Brain microvascular endothelial cell (primary cell): ENCODE measurements around the gene PTPRQ.

Source experiments
- DNase-seq: peaks from one replicate; pipeline ENCODE4 v3.0.0-alpha.2; 2020
- H3K27ac ChIP-seq: fragments of 250-450 bp; sonication (Bioruptor Pico); 2 replicates; pipeline ENCODE4 v1.5.1; 2020; ENCODE audit warnings: mild to moderate bottlenecking, moderate library complexity
- H3K27me3 ChIP-seq: fragments of 250-450 bp; sonication (Bioruptor Pico); replicated peaks from 2 replicates; pipeline ENCODE4 v1.5.1; 2020; ENCODE audit warnings: mild to moderate bottlenecking
- H3K36me3 ChIP-seq: fragments of 250-450 bp; sonication (Bioruptor Pico); replicated peaks from 2 replicates; pipeline ENCODE4 v1.5.1; 2020; ENCODE audit warnings: mild to moderate bottlenecking
- H3K4me3 ChIP-seq: 2 replicates; pipeline ENCODE4 v1.5.1; 2011; ENCODE audit warnings: low read depth, mild to moderate bottlenecking, control low read depth, low read length, moderate library complexity
- in situ Hi-C: cut with HindIII; loops from 2 replicates; pipeline ENCODE4 v1.10.0; 2017; ENCODE audit warnings: low sequenced_read_pairs, low pct_ligation_motif_present
- TF ChIP-seq, protein P1 (sequence below): IDR thresholded peaks from 2 replicates; pipeline ENCODE4 v1.5.1; 2011; ENCODE audit warnings: low read depth, mild to moderate bottlenecking, moderate library complexity, low read length, control low read depth, inconsistent platforms; ENCODE audit errors: missing control alignments

Gene PTPRQ

DNA sequence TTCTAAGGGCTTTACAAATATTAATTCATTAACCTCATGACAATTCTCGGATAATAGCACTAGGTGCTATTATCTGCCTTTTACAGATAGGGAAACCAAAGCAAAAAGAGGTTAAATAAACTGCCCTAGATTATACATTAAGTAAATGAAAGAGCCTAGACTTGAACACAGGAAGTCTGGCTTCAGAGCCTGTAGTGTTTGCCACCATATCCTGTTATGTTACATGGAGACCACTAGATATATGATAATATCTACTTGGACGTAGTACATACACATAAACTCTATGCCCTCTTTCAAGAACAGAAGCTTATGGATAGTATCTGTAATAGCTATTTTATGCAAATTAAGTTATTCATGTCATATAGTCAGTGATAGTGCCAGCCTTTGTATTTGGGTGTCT is 246.5 kb downstream of the PTPRQ start:
- in situ Hi-C loops: no loop called here
- Histone ChIP-seq H3K27me3 (no peaks in the 10 kb centered on the region), H3K27ac (no peak overlapping the region), H3K4me3 (no peak overlapping the region), H3K36me3 (no peaks in the 10 kb centered on the region)
- TF ChIP-seq, protein P1, sequence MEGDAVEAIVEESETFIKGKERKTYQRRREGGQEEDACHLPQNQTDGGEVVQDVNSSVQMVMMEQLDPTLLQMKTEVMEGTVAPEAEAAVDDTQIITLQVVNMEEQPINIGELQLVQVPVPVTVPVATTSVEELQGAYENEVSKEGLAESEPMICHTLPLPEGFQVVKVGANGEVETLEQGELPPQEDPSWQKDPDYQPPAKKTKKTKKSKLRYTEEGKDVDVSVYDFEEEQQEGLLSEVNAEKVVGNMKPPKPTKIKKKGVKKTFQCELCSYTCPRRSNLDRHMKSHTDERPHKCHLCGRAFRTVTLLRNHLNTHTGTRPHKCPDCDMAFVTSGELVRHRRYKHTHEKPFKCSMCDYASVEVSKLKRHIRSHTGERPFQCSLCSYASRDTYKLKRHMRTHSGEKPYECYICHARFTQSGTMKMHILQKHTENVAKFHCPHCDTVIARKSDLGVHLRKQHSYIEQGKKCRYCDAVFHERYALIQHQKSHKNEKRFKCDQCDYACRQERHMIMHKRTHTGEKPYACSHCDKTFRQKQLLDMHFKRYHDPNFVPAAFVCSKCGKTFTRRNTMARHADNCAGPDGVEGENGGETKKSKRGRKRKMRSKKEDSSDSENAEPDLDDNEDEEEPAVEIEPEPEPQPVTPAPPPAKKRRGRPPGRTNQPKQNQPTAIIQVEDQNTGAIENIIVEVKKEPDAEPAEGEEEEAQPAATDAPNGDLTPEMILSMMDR: no peak
- DNase-seq: no peak

DNA sequence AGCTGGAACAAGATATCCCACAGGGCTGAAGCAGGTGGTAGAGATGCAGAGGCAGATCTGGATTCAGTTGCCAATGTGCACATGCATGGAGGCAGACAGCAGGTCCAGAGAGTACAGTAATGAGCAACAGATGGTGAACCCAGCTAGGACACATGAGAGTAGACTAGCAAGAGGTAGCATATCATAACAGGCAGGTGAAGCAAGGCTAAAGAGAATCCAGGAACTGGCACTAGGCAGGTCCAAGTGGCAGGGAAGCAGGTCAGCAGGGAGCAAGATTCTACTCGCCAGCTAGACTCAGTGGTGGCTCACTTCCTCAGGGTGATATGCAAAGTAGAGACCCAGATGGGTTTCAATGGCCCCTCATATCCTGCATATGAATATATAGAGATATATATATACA is 248.1 kb downstream of the PTPRQ start:
- Histone ChIP-seq H3K27me3 (no peaks in the 10 kb centered on the region), H3K4me3 (no peak overlapping the region), H3K27ac (no peak overlapping the region), H3K36me3 (no peaks in the 10 kb centered on the region)
- in situ Hi-C loops: no loop called here
- TF ChIP-seq, protein P1: no peak
- DNase-seq: no peak

DNA sequence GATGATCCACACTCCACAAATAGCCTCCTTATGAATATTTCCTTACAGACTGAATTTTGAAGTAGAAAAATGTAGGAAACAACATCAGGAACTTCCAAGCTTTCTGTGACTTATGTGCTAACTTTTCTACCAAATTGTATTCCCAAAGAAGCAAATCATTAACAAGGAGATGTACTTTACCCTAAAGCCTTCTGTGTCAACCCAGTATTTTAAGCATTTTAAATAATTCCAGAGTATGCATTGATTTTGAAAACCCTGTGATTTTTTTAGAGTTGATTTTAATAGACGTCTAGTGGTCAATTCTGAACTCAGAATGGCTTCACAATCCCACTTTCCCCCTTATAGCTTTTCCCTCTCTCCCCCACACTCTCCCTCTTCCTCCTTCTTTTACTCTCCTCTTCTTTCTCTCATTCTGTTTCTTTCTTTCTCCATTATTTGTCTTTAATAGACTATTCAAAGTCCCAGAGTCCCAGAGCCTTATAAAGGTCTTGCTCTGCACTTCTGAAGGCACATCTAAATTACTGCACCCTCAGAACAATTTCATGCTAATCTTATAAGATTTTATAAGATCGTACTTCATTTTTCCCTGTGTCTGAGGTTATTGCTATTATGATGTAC is 253.3 kb downstream of the PTPRQ start:
- H3K27me3 ChIP-seq: no peaks in the 10 kb centered on the region
- H3K4me3 ChIP-seq: no peak overlapping the region
- in situ Hi-C loops: no loop called here
- TF ChIP-seq, protein P1: no peak
- H3K27ac ChIP-seq: no peak overlapping the region
- no peaks in the 10 kb centered on the region for H3K36me3 ChIP-seq
- no peak for DNase-seq

DNA sequence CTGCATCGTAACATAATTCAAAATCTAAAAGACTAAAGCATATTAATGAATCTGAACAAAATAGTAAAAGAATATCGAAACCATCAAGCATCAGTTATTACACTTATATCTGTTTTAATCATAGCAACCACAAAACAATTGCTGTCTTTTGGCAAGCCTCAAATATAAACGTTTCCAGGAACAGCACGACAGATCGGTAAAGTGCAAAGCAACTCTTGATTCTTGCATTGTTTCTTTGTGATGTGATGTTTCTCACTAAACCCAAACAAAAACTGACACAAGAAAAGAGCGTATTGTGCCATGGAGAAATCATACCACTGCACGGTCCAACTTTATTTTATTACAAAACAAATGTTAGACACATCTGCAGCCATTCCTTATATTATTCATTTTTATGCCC is 254.2 kb downstream of the PTPRQ start:
- TF ChIP-seq, protein P1: no peak
- Histone ChIP-seq H3K4me3 (no peak overlapping the region), H3K27ac (no peak overlapping the region), H3K36me3 (no peaks in the 10 kb centered on the region), H3K27me3 (no peaks in the 10 kb centered on the region)
- no peak for DNase-seq
- in situ Hi-C loops: no loop called here

DNA sequence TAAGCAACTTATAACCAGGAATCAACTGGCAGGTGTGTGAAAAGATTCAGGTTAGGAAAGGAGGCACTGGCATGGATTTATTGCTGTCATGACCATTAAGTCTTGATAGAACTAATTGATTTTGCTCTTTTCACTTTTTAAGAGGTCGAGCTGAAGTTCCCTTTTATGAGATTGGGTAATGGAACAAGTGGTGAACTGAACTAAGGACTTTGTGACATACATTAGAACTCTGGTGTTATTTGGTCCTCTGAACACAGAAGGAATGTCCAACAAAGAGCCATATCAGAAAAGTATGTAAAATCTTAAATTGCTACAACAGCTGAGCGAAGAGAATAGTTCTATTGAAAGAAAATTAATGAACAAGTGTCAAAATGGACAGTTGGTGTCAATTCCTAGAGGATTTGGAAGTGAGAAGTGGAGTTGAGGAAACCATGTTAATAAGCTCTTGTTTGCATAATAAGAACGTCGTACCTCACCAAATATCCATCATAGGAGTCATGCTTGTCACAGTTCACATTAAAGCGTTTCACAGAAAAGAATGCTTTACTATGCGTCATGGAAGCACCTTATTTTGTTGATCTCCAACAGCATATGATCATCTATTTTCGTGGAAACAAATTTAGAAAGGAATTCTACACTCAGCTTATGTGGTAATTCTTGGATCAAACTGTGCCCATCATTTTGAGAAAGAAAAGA is 255.0 kb downstream of the PTPRQ start:
- TF ChIP-seq, protein P1: no peak
- no peak overlapping the region for H3K27ac ChIP-seq
- no peak overlapping the region for H3K4me3 ChIP-seq
- no peaks in the 10 kb centered on the region for H3K27me3 ChIP-seq
- DNase-seq: no peak
- in situ Hi-C loops: no loop called here
- no peaks in the 10 kb centered on the region for H3K36me3 ChIP-seq
